ENCODE measurements around the gene ARHGAP26.

ARHGAP26 gene

DNA sequence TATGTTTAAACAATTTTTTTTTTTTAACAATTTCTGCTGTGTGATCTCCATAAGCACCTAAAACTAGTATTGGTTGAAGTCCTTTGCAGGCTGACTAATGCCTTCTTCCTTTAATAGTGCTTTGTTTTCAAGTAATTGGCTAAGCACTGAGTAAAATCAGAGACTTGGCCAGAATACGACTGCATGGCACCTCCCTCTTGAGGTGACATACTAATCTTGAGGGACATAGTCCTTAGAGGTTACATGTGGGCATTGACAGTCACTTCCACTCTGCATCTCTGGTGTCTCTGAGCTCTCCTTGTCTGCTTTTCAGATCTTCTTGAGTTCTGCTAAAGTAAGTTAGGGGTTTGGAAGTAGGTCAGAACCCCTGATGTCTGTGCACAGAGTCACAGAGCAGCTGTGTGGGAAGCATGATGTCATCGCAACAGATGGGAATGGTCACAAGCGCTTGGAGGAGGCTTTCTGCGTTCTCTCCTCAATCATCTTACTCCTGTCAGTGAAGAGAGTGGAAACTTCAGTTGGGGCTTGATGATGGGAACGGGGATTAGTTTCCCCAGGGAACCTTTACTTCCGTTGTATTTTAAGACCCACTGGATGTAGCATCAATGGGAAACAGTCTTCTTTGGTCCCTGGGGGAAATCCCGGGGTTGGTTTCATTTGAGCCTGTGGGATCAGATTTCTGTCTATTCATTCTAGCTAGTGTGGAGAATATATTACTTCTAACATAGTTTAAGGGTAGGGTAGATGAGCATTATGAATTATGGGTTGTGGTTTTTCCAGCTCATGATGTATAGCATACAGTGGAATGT is 136.9 kb downstream of the ARHGAP26 start:
- Histone ChIP-seq H3K4me2 (ENCODE audit: low read length) (no peak overlapping the region), H3K27me3 (ENCODE audit: control insufficient read depth, low read length) (no peaks in the 10 kb centered on the region; the same call in 1 of the 2 replicates), H3K4me3 (ENCODE audit: low read length) (no peak overlapping the region), H3K79me2 (ENCODE audit: control insufficient read depth, low read length) (no peaks in the 10 kb centered on the region), H3K27ac (ENCODE audit: low read depth, low read length) (no peak overlapping the region), H4K20me1 (ENCODE audit: control insufficient read depth, insufficient read depth, low read depth, low read length) (no peaks in the 10 kb centered on the region), H3K9me2 (replicated peaks; ENCODE audit: control insufficient read depth, low read length) (no peaks in the 10 kb centered on the region), H3K36me3 (ENCODE audit: control insufficient read depth, low read length) (no peaks in the 10 kb centered on the region), H3K9me3 (ENCODE audit: control insufficient read depth, insufficient read depth, low read length) (no peaks in the 10 kb centered on the region), H3F3A (ENCODE audit: control insufficient read depth, insufficient read depth) (no peaks in the 10 kb centered on the region), H3K4me1 (ENCODE audit: control insufficient read depth, low read length) (no peaks in the 10 kb centered on the region)
- TF ChIP-seq, protein P1, sequence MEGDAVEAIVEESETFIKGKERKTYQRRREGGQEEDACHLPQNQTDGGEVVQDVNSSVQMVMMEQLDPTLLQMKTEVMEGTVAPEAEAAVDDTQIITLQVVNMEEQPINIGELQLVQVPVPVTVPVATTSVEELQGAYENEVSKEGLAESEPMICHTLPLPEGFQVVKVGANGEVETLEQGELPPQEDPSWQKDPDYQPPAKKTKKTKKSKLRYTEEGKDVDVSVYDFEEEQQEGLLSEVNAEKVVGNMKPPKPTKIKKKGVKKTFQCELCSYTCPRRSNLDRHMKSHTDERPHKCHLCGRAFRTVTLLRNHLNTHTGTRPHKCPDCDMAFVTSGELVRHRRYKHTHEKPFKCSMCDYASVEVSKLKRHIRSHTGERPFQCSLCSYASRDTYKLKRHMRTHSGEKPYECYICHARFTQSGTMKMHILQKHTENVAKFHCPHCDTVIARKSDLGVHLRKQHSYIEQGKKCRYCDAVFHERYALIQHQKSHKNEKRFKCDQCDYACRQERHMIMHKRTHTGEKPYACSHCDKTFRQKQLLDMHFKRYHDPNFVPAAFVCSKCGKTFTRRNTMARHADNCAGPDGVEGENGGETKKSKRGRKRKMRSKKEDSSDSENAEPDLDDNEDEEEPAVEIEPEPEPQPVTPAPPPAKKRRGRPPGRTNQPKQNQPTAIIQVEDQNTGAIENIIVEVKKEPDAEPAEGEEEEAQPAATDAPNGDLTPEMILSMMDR (IDR thresholded peaks at IDR 0.05; ENCODE audit: low read depth, low read length, poor library complexity, severe bottlenecking): no peak
- TF ChIP-seq EZH2phosphoT487 (IDR thresholded peaks at IDR 0.05; ENCODE audit: borderline replicate concordance, low read length): no peak

DNA sequence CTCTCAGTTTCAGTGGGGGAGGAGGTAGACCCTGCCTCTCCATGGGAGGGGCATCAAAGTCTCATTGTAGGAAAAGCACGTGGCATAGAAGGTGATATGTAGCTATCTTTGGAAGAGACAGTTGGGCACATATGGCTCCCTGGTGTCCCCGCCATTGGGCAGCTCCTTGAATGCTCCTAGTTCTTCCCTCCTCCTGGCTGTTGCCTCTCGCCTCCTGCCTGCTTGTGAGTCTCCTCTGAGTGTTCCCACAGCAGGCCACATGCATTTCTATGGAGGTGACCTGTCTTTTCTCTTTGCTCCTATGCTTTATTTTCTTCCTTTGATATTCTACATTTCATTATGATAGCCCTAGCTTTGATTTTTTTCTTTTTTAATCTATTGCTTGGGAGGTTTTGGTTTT is 138.5 kb downstream of the ARHGAP26 start:
- Histone ChIP-seq H3K4me2 (ENCODE audit: low read length) (no peak overlapping the region), H4K20me1 (ENCODE audit: control insufficient read depth, insufficient read depth, low read depth, low read length) (no peaks in the 10 kb centered on the region), H3K4me1 (ENCODE audit: control insufficient read depth, low read length) (no peaks in the 10 kb centered on the region), H3F3A (ENCODE audit: control insufficient read depth, insufficient read depth) (no peaks in the 10 kb centered on the region), H3K9me2 (replicated peaks; ENCODE audit: control insufficient read depth, low read length) (no peaks in the 10 kb centered on the region), H3K4me3 (ENCODE audit: low read length) (no peak overlapping the region), H3K27me3 (ENCODE audit: control insufficient read depth, low read length) (no peaks in the 10 kb centered on the region; the same call in 1 of the 2 replicates), H3K27ac (ENCODE audit: low read depth, low read length) (no peak overlapping the region), H3K79me2 (ENCODE audit: control insufficient read depth, low read length) (no peaks in the 10 kb centered on the region), H3K36me3 (ENCODE audit: control insufficient read depth, low read length) (no peaks in the 10 kb centered on the region), H3K9me3 (ENCODE audit: control insufficient read depth, insufficient read depth, low read length) (no peaks in the 10 kb centered on the region)
- no peak for TF ChIP-seq EZH2phosphoT487 (IDR thresholded peaks at IDR 0.05; ENCODE audit: borderline replicate concordance, low read length)
- TF ChIP-seq, protein P1 (IDR thresholded peaks at IDR 0.05; ENCODE audit: low read depth, low read length, poor library complexity, severe bottlenecking): no peak

DNA sequence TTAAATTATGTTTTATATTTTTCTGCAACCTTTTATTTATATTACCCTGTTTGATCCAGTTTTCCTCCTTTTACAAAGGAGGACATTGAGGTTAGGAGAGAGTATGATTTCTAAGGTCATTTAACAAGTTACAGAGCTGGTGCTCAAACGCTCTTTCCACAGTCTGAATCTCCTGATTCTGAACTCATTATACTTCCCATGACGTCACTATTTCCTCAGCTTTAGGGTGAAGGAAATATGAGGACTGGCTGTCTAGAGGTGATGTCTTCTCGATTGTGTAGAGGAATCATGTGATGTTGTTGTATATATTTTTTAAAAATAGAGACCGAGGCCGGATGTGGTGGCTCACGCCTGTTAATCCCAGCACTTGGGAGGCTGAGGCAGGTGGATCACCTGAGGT is 140.0 kb downstream of the ARHGAP26 start:
- Histone ChIP-seq H3K9me3 (ENCODE audit: control insufficient read depth, insufficient read depth, low read length) (no peaks in the 10 kb centered on the region), H3K79me2 (ENCODE audit: control insufficient read depth, low read length) (no peaks in the 10 kb centered on the region), H3K27me3 (ENCODE audit: control insufficient read depth, low read length) (no peaks in the 10 kb centered on the region; the same call in 1 of the 2 replicates), H3K4me3 (ENCODE audit: low read length) (no peak overlapping the region), H4K20me1 (ENCODE audit: control insufficient read depth, insufficient read depth, low read depth, low read length) (no peaks in the 10 kb centered on the region), H3K9me2 (replicated peaks; ENCODE audit: control insufficient read depth, low read length) (no peaks in the 10 kb centered on the region), H3F3A (ENCODE audit: control insufficient read depth, insufficient read depth) (no peaks in the 10 kb centered on the region), H3K4me2 (ENCODE audit: low read length) (no peak overlapping the region), H3K27ac (ENCODE audit: low read depth, low read length) (no peak overlapping the region), H3K36me3 (ENCODE audit: control insufficient read depth, low read length) (no peaks in the 10 kb centered on the region), H3K4me1 (ENCODE audit: control insufficient read depth, low read length) (no peaks in the 10 kb centered on the region)
- TF ChIP-seq EZH2phosphoT487 (IDR thresholded peaks at IDR 0.05; ENCODE audit: borderline replicate concordance, low read length): no peak
- TF ChIP-seq, protein P1 (IDR thresholded peaks at IDR 0.05; ENCODE audit: low read depth, low read length, poor library complexity, severe bottlenecking): no peak

Measured in DOHH2 (cell line).